IPS-20b (cell line): ENCODE results near the gene JPH4.

Experiments used
- H3K27ac ChIP-seq: one replicate; pipeline ENCODE4 v1.5.1; 2013; ENCODE audit warnings: low read length
- H3K27me3 ChIP-seq: 2 replicates; pipeline ENCODE4 v1.6.1; 2013; ENCODE audit warnings: mild to moderate bottlenecking, low read length, inconsistent platforms; ENCODE audit not compliant: insufficient read depth
- H3K36me3 ChIP-seq: 2 replicates; pipeline ENCODE4 v1.6.1; 2013; ENCODE audit warnings: low read depth, mild to moderate bottlenecking, inconsistent platforms, low read length, moderate library complexity; ENCODE audit not compliant: insufficient read depth
- H3K4me1 ChIP-seq: 2 replicates; pipeline ENCODE4 v1.6.1; 2013; ENCODE audit warnings: mild to moderate bottlenecking, control low read depth, inconsistent platforms, low read length, moderate library complexity; ENCODE audit not compliant: insufficient read depth
- H3K4me3 ChIP-seq: 2 replicates; pipeline ENCODE4 v1.5.1; 2013; ENCODE audit warnings: mild to moderate bottlenecking, low read length, inconsistent platforms
- H3K9ac ChIP-seq: 2 replicates; pipeline ENCODE4 v1.6.1; 2013; ENCODE audit warnings: low read depth, mild to moderate bottlenecking, inconsistent platforms, low read length, moderate library complexity
- H3K9me3 ChIP-seq: 2 replicates; pipeline ENCODE4 v1.6.1; 2013; ENCODE audit warnings: mild to moderate bottlenecking, low read depth, low read length, inconsistent platforms; ENCODE audit not compliant: insufficient read depth

The JPH4 gene

DNA sequence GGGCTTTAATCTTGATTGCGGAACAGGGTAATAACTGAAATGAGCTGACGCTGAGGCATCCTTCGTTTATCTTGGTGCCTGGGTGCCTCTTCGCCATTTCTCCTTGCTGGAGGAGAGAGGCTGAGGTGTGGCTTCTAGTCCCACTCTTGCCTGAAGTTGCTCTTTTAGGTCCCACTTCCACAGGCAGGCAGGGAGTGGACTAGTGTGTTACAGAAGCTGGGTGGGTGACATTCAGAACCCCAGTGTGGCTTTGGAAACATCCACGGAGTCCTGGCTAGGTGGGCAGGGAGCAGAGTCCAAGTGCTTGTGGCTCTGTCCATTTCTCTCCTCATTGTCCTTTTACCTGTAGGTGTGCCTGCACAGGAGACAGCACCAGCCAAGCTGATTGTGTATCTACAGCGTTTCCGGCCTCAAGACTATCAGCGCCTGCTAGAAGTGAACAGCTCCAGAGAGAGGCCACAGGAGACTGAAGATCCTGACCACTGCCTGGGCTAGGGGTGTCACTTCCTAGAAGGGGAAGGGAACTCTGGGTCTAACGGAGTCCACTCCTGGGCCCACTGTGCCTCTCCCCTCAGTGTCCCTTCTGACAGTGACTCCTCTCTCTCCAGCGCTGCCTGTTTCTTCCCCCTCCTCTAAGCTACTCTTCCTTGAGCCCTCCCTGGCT, 20.1 kb downstream of the JPH4 start:
- Histone ChIP-seq H3K36me3 (peaks cover 48% of the 10 kb centered on the region), H3K9ac (peak overlapping the region; percentile 57; the same call in 1 of the 2 replicates), H3K4me3 (no peak overlapping the region), H3K27me3 (no peaks in the 10 kb centered on the region), H3K27ac (peak overlapping the region; percentile 10), H3K4me1 (peaks cover 20% of the 10 kb centered on the region; the same call in 1 of the 2 replicates), H3K9me3 (no peaks in the 10 kb centered on the region)

DNA sequence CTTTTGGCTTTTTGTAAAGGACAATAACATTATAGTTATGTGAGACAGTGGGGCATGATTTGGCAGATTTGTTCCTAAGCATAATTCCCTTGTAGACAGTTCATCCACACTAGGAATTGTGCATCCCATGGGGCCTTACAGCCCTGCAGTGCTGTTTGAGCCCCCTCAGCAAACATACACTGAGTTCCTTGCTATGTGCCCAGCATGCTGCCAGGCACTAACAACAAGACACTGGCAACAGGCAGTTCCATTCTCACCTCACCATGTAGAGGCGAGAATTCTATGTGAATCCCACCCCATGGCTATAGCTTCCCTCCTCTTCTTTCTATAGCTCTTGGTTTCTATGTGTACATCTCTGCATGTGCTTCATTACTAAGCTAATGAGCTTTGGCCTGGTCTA, 20.6 kb downstream of the JPH4 start:
- Histone ChIP-seq H3K9ac (no peak overlapping the region; the same call in 1 of the 2 replicates), H3K27ac (no peak overlapping the region), H3K36me3 (peaks cover 47% of the 10 kb centered on the region), H3K4me3 (no peak overlapping the region), H3K4me1 (peaks cover 20% of the 10 kb centered on the region; the same call in 1 of the 2 replicates), H3K27me3 (no peaks in the 10 kb centered on the region), H3K9me3 (no peaks in the 10 kb centered on the region)

GRCh38 chr14:23557521-23557920, 21.1 kb downstream of the JPH4 start:
- Histone ChIP-seq H3K4me3 (peak overlapping the region; percentile 14; the same call in 1 of the 2 replicates), H3K9ac (peak overlapping the region; percentile 30; the same call in 1 of the 2 replicates), H3K36me3 (peaks cover 47% of the 10 kb centered on the region)

DNA sequence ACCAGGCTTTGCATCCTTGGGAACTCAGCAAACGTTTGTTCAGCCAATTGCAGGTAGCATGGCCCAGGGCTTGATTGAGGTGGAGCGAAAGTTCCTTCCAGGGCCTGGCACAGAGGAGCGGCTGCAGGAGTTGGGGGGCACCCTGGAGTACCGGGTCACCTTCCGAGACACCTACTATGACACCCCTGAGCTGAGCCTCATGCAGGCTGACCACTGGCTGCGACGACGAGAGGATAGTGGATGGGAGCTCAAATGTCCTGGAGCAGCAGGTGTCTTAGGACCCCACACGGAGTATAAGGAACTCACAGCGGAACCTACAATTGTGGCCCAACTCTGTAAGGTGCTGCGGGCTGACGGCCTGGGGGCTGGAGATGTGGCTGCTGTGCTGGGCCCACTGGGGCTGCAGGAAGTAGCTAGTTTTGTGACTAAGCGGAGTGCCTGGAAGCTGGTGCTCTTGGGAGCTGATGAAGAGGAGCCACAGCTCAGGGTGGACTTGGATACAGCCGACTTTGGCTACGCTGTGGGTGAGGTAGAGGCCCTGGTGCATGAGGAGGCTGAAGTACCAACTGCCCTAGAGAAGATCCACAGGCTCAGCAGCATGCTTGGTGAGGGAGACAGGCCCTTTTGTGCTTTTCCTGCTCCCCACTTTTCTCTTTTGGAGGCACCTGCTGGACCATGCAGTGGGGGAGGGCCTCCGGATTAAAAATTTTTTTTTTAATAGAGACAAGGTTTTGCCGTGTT, 21.7 kb downstream of the JPH4 start:
- Histone ChIP-seq H3K9ac (peak overlapping the region; percentile 91; the same call in 1 of the 2 replicates), H3K36me3 (peaks cover 41% of the 10 kb centered on the region), H3K4me3 (peak overlapping the region; percentile 89), H3K9me3 (no peaks in the 10 kb centered on the region), H3K4me1 (peaks cover 22% of the 10 kb centered on the region; the same call in 1 of the 2 replicates), H3K27ac (peak overlapping the region; percentile 45), H3K27me3 (no peaks in the 10 kb centered on the region)

More at GRCh38 chr14:23557521-23557920, 21.1 kb downstream of the JPH4 start:
- Histone ChIP-seq H3K27ac (no peak overlapping the region), H3K27me3 (no peaks in the 10 kb centered on the region), H3K4me1 (peaks cover 20% of the 10 kb centered on the region; the same call in 1 of the 2 replicates), H3K9me3 (no peaks in the 10 kb centered on the region)

DNA sequence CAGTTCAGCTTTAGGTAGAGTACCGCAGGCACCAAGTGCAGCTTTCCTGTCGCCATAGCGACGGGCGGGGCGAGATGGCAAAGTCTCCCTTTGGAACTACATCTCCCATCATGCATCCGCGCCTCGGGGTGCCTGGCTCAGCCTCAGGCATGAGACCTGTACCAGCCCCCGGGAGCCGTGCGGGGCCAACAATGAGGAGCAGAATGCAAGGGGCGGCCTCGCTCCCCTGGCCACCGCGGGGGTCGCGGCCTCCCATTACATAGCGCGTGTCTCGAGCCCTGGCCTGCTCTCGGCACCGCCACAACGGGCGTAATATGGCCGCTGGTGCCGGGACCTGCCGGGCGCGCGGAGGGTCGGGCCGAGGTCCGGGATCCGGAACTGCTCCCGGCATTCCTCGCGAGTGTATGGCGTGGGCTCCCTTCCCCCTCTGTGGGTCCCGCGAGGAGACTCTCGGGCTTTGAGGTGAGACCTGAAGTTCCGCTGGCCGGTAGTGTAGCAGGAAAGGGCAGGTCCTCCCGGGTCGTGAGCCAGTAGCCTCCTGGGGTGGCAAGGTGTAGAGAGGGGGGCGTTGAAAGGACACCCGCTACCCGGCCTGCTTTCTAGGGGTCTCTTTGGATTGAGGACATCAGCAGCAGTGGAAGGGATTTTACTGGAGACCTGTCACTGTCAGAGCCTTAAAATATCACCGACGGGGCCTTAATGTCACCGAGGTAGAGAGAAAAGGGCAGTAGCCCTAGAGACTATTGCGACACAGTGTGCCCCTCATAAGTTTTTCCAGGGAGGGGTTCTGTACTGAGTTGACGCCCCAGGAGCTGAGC, 22.5 kb downstream of the JPH4 start, which contains the start of gene THTPA:
Gene THTPA, plus strand, starts transcription at position 390 of the 818 bp plus-strand sequence. CDS start 487 bp downstream, outside the sequence.
- H3K9me3 ChIP-seq, result no peaks in the 10 kb centered on the region
- peak within 1 kb of the TSS; percentile 89 for H3K4me3 ChIP-seq
- peaks cover 34% of the 10 kb centered on the region for H3K36me3 ChIP-seq
- no peaks in the 10 kb centered on the region for H3K27me3 ChIP-seq
- H3K9ac ChIP-seq, result peak within 1 kb of the TSS; percentile 91
- H3K27ac ChIP-seq, result peak within 1 kb of the TSS; percentile 45
- H3K4me1 ChIP-seq, result peaks cover 23% of the 10 kb centered on the region; the same call in 1 of the 2 replicates

- no peaks in the 10 kb centered on the region for H3K9me3 ChIP-seq
- H3K36me3 ChIP-seq, result peaks cover 29% of the 10 kb centered on the region
- peak overlapping the region; percentile 91; the same call in 1 of the 2 replicates for H3K9ac ChIP-seq
- H3K27ac ChIP-seq, result peak overlapping the region; percentile 45
- peak overlapping the region; percentile 89 for H3K4me3 ChIP-seq
- peaks cover 23% of the 10 kb centered on the region; the same call in 1 of the 2 replicates for H3K4me1 ChIP-seq
- H3K27me3 ChIP-seq, result no peaks in the 10 kb centered on the region
These were observed 23.1 kb downstream of the JPH4 start for GRCh38 chr14:23555533-23555881.

DNA sequence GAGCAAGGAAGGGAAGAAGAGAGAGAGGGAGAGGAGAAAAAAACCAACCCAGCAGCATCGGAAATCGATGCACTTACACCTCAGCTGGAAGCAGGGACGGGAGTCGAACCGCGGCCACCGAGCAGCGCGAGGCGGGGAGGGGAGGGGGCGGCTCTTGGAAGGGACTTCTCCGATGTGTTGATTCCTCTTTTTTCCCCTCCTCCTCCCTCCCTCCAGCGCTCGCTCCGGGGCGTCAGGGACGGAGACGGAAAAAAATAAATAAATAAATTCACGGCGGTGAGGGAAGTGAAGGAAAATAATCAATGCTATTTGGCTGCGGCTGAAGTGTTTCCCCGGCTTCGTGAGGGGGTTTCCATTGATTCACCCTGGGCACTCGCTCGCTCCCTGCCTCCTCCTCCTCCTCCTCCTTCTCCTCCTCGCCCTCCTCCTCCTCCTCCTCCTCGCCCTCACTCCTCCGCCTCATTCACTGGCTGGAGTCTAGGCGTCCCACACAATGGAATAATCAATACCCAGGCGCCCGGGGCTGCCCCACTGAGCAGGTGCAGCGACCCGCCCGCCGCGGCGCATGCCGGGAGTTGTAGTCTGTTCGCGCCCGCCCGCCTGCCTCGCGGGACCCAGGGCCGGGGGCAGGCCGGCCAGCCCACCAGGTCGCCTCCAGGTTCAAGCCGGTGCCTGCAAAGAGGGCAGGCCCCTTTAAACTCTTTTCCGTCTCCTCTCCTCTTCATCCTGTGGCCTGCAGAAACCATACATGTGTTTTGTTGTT, 27.1 kb downstream of the JPH4 start, which contains the start of gene ZFHX2:
Gene ZFHX2, minus strand, starts transcription at position 500 of the 763 bp plus-strand sequence. CDS start 16,440 bp downstream, outside the sequence.
- Histone ChIP-seq H3K27me3 (no peaks in the 10 kb centered on the region), H3K36me3 (no peaks in the 10 kb centered on the region), H3K27ac (peak within 1 kb of the TSS; percentile 90), H3K9me3 (no peaks in the 10 kb centered on the region), H3K4me1 (peaks cover 42% of the 10 kb centered on the region), H3K4me3 (peak within 1 kb of the TSS; percentile 81), H3K9ac (peak within 1 kb of the TSS; percentile 95)

- Histone ChIP-seq H3K27me3 (no peaks in the 10 kb centered on the region), H3K9ac (peak overlapping the region; percentile 95), H3K36me3 (no peaks in the 10 kb centered on the region; the same call in 1 of the 2 replicates), H3K4me3 (peak overlapping the region; percentile 81), H3K27ac (peak overlapping the region; percentile 90), H3K9me3 (no peaks in the 10 kb centered on the region), H3K4me1 (peaks cover 48% of the 10 kb centered on the region)
These were observed 27.8 kb downstream of the JPH4 start for GRCh38 chr14:23550812-23551265.

DNA sequence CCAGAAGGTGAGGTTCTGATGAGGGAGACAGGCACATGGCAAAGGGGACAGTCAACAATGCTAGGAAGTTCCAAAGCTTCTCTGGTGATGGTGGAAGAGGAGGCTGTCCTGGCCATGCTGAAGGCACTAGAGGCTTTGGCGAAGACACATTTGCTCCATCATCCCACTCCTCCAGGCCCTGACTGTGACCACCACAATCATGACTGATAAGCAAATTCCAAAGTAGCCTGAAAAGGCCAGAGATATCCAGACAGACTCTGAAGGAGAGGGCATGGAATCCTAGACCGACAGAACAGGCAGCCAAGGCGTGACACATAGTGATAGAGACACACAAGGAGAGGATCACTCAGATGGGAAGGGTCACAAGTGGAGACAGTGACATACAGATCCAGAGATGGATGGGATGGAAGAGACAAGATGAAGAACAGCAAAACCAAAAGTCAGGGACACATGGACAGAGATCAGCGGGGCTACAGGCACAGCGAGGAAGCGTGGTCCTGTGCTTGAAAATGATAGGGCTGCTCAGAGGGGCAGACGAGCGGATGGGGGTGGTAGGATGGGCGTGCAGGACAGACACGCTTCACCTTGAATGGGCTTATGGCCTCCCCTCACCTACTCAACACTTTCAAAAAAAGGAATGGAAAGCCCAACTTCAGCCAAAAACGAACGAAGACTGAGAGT, 28.3 kb downstream of the JPH4 start:
- Histone ChIP-seq H3K9me3 (no peaks in the 10 kb centered on the region), H3K4me1 (peaks cover 54% of the 10 kb centered on the region), H3K27ac (no peak overlapping the region), H3K27me3 (no peaks in the 10 kb centered on the region), H3K9ac (peak overlapping the region; percentile 95; the same call in 1 of the 2 replicates), H3K4me3 (peak overlapping the region; percentile 81), H3K36me3 (no peaks in the 10 kb centered on the region; the same call in 1 of the 2 replicates)
